ENCODE measurements around the gene PSMA8. TPM values are rescaled to one million over a fixed set of nuclear protein-coding genes. Genes with fewer than 3 reads are reported as not detected.

The PSMA8 gene
- total and polyA plus RNA-seq, 2 of the 8 experiments (the other 6 are each of a cell fraction or from before 2014, with no cell fraction given) = not detected

DNA sequence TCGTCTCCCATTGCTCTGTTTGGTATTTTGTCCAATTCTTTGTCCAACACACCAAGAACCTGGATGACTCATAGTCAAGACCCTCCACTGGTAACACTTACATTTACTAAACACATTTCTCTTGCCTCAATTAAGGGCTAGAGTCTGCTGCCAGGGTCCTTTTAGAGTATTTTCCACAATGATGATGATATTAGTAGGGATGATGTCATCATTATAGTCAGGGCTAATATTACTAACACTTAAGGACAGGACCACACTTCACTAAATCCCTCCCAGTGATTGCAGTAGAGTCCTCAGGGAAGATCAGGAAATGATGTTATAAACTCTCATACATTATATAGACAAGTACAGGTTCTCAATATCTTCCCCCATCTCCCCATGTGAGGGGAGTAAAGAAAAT, 29.6 kb upstream of the PSMA8 start:
- Histone ChIP-seq H3K4me3 (ENCODE audit: extremely low read depth in 1 of 4, insufficient read depth in 2 of 4, low read depth in 3 of 4, low read length in 4 of 4) (no peak overlapping the region), H3K18ac (ENCODE audit: extremely low read depth, low read length) (no peak overlapping the region), H2AK5ac (ENCODE audit: low read depth, low read length) (no peak overlapping the region), H3K79me2 (ENCODE audit: control insufficient read depth in 1 of 2, insufficient read depth in 2 of 2, low read length in 2 of 2) (no peaks in the 10 kb centered on the region), H3K36me3 (ENCODE audit: control insufficient read depth in 2 of 4, insufficient read depth in 4 of 4, low read length in 3 of 4) (no peaks in the 10 kb centered on the region), H4K8ac (ENCODE audit: extremely low read depth, insufficient read depth, low read length) (no peak overlapping the region), H3K14ac (ENCODE audit: insufficient read length) (no peak overlapping the region), H3K4me2 (ENCODE audit: insufficient read depth in 1 of 2, low read depth in 2 of 2, low read length in 2 of 2) (no peak overlapping the region), H2BK20ac (ENCODE audit: low read length) (no peak overlapping the region), H4K5ac (ENCODE audit: insufficient read length, low read depth, low read length) (no peak overlapping the region), H2BK12ac (ENCODE audit: low read depth, low read length) (no peak overlapping the region), H3K23me2 (ENCODE audit: low read depth, low read length) (no peaks in the 10 kb centered on the region), H2BK120ac (replicated peaks; ENCODE audit: low read depth, low read length) (no peak overlapping the region), H4K20me1 (replicated peaks in 1 of 2; ENCODE audit: control insufficient read depth in 1 of 2, insufficient read depth in 2 of 2, low read length in 2 of 2) (no peaks in the 10 kb centered on the region), H3K79me1 (ENCODE audit: low read depth, low read length) (no peaks in the 10 kb centered on the region), H3K27me3 (replicated peaks in 1 of 4; ENCODE audit: control insufficient read depth in 3 of 4, extremely low read depth in 1 of 4, insufficient read depth in 3 of 4, low read length in 3 of 4) (no peaks in the 10 kb centered on the region), H3K56ac (replicated peaks; ENCODE audit: insufficient read length, low read depth, low read length) (no peak overlapping the region), H3K4me1 (replicated peaks in 1 of 4; ENCODE audit: control insufficient read depth in 3 of 4, insufficient read depth in 4 of 4, low read length in 3 of 4) (no peaks in the 10 kb centered on the region), H3K9ac (replicated peaks in 1 of 4; ENCODE audit: extremely low read depth in 1 of 4, low read depth in 3 of 4, low read length in 3 of 4) (no peak overlapping the region), H2BK5ac (ENCODE audit: low read depth, low read length) (no peak overlapping the region), H3K9me3 (ENCODE audit: insufficient read depth in 2 of 2, low read depth in 1 of 2, low read length in 1 of 2) (no peaks in the 10 kb centered on the region), H2AFZ (ENCODE audit: low read length) (no peak overlapping the region), H4K91ac (replicated peaks; ENCODE audit: insufficient read length, low read length) (no peak overlapping the region), H3K4ac (replicated peaks; ENCODE audit: insufficient read length, low read depth, low read length) (no peak overlapping the region), H3K23ac (ENCODE audit: insufficient read length) (no peak overlapping the region), H3K27ac (ENCODE audit: low read depth, low read length) (no peak overlapping the region), H2BK15ac (ENCODE audit: low read length) (no peak overlapping the region)
- CTCF ChIA-PET (ENCODE audit: partially characterized antibody) = interaction anchor here (0.8 to 2.0 kb wide), 2 partner anchors 17 to 40 kb away, joined by 3 to 4 read pairs; no protein-coding TSS in a partner anchor
- DNase-seq (ENCODE audit: low read depth in 1 of 2, low spot score in 2 of 2) = no peak
- no peak for FAIRE-seq
- POLR2A ChIA-PET (ENCODE audit: partially characterized antibody) = no interaction called here
- WGBS, 2 experiments (ENCODE audit: extremely low coverage in 1 of 2, insufficient coverage in 1 of 2, insufficient read length in 1 of 2, insufficient replicate concordance in 2 of 2, low coverage in 1 of 2, low lambda C conversion rate in 2 of 2, missing lambda C conversion rate in 1 of 2) = 100% methylated on average over 1 of the region's 1 CpG; no CpG with 5 or more reads in 1 of the 2 experiments

Measured in H1 (cell line).